HEK293 (cell line): Measurements from ENCODE around the gene PTRH2.
A peak's percentile ranks its signal among the peaks of the same experiment; 100 is the strongest.

Experiments used
- CTCF ChIA-PET: fragments of 350-600 bp; formaldehyde crosslinking; extraction: SDS; loops from one replicate; lab custom pipeline; 2021; ENCODE audit warnings: antibody characterized with exemption; lab: Yijun Ruan, JAX
- POLR2A ChIA-PET: fragments of 300-600 bp; formaldehyde crosslinking; extraction: SDS; loops from one replicate; lab custom pipeline; 2020; ENCODE audit warnings: antibody characterized with exemption, inconsistent platforms; lab: Yijun Ruan, JAX
- H3K27ac ChIP-seq: fragments of 200-500 bp; sonication (Bioruptor generic); 2 replicates; pipeline ENCODE4 v1.5.1; 2014; ENCODE audit warnings: low read depth, low read length, control low read depth, inconsistent platforms; ENCODE audit errors: extremely low read depth
- H3K36me3 ChIP-seq, 2 experiments: fragments of 200-500 bp in 1 of 2; sonication (Bioruptor generic) in 1 of 2; 1 replicate in 1 of 2; 2 replicates in 1 of 2; pipeline ENCODE4 v1.5.1; 2014 to 2017; ENCODE audit warnings: inconsistent platforms in 2 of 2, low read length in 2 of 2; ENCODE audit not compliant: control insufficient read depth in 2 of 2, insufficient read depth in 1 of 2
- H3K4me1 ChIP-seq: fragments of 200-500 bp; sonication (Bioruptor generic); 2 replicates; pipeline ENCODE4 v1.5.1; 2014; ENCODE audit warnings: mild to moderate bottlenecking, low read length, inconsistent platforms; ENCODE audit not compliant: control insufficient read depth, insufficient read depth
- H3K4me3 ChIP-seq: 2 replicates; pipeline ENCODE4 v1.5.1; 2011; ENCODE audit warnings: low read depth, mild to moderate bottlenecking, control low read depth, low read length, moderate library complexity
- H3K9me3 ChIP-seq: fragments of 200-500 bp; sonication (Bioruptor generic); 2 replicates; pipeline ENCODE4 v1.5.1; 2014; ENCODE audit warnings: low read depth, low read length, inconsistent platforms; ENCODE audit not compliant: control insufficient read depth, insufficient read depth
- BCL11A ChIP-seq: fragments of 450-650 bp; formaldehyde crosslinking; IDR thresholded peaks from 2 replicates; pipeline ENCODE4 v1.5.1; 2016; ENCODE audit warnings: low read depth, missing biosample characterization, missing genetic modification characterization
- FEZF1 ChIP-seq: fragments of 450-650 bp; formaldehyde crosslinking; IDR thresholded peaks from 2 replicates; pipeline ENCODE4 v1.5.1; 2016; ENCODE audit warnings: missing biosample characterization, missing genetic modification characterization
- GLIS1 ChIP-seq: fragments of 450-650 bp; formaldehyde crosslinking; IDR thresholded peaks from 2 replicates; pipeline ENCODE4 v1.5.1; 2016; ENCODE audit warnings: missing biosample characterization, missing genetic modification characterization
- GLIS2 ChIP-seq: fragments of 450-650 bp; formaldehyde crosslinking; IDR thresholded peaks from 2 replicates; pipeline ENCODE4 v1.5.1; 2016; ENCODE audit warnings: missing biosample characterization, missing genetic modification characterization
- MZF1 ChIP-seq: fragments of 450-650 bp; formaldehyde crosslinking; IDR thresholded peaks from 2 replicates; pipeline ENCODE4 v1.5.1; 2017; ENCODE audit warnings: missing biosample characterization, missing genetic modification characterization, borderline replicate concordance
- PRDM6 ChIP-seq: fragments of 450-650 bp; formaldehyde crosslinking; IDR thresholded peaks from 2 replicates; pipeline ENCODE4 v1.5.1; 2017; ENCODE audit warnings: missing biosample characterization, missing genetic modification characterization
- YY1 ChIP-seq: fragments of 450-650 bp; formaldehyde crosslinking; IDR thresholded peaks from 2 replicates; pipeline ENCODE4 v1.5.1; 2018; ENCODE audit warnings: missing biosample characterization, missing genetic modification characterization
- ZBTB48 ChIP-seq: fragments of 450-650 bp; formaldehyde crosslinking; IDR thresholded peaks from 2 replicates; pipeline ENCODE4 v1.5.1; 2016; ENCODE audit warnings: missing biosample characterization, missing genetic modification characterization
- ZNF114 ChIP-seq: fragments of 450-650 bp; formaldehyde crosslinking; IDR thresholded peaks from 2 replicates; pipeline ENCODE4 v1.5.0; 2017; ENCODE audit warnings: missing biosample characterization, missing genetic modification characterization
- ZNF214 ChIP-seq: fragments of 450-650 bp; formaldehyde crosslinking; IDR thresholded peaks from 2 replicates; pipeline ENCODE4 v1.5.1; 2017; ENCODE audit warnings: missing biosample characterization, mild to moderate bottlenecking, missing genetic modification characterization, borderline replicate concordance
- ZNF248 ChIP-seq: fragments of 450-650 bp; formaldehyde crosslinking; IDR thresholded peaks from 2 replicates; pipeline ENCODE4 v1.5.1; 2017; ENCODE audit warnings: missing biosample characterization, missing genetic modification characterization
- ZNF274 ChIP-seq, 2 experiments: fragments of 200-500 bp in 1 of 2; fragments of 450-650 bp in 1 of 2; sonication (Bioruptor generic) in 1 of 2; formaldehyde crosslinking in 1 of 2; IDR thresholded peaks; 2 replicates each; pipeline versions ENCODE4 v1.5.1 to v1.6.1; 2014 to 2016; ENCODE audit warnings: borderline replicate concordance in 1 of 2, inconsistent platforms in 1 of 2, low read length in 1 of 2, missing biosample characterization in 1 of 2, missing genetic modification characterization in 1 of 2
- ZNF292 ChIP-seq: fragments of 450-650 bp; formaldehyde crosslinking; IDR thresholded peaks from 2 replicates; pipeline ENCODE4 v1.5.1; 2016; ENCODE audit warnings: low read depth, missing biosample characterization, missing genetic modification characterization, borderline replicate concordance
- ZNF335 ChIP-seq: fragments of 450-650 bp; formaldehyde crosslinking; conservative IDR thresholded peaks from 2 replicates; pipeline ENCODE4 v1.5.1; 2016; ENCODE audit warnings: missing biosample characterization, missing genetic modification characterization
- ZNF350 ChIP-seq: fragments of 450-650 bp; formaldehyde crosslinking; IDR thresholded peaks from 2 replicates; pipeline ENCODE4 v1.5.0; 2017; ENCODE audit warnings: missing biosample characterization, mild to moderate bottlenecking, missing genetic modification characterization
- ZNF555 ChIP-seq: fragments of 450-650 bp; formaldehyde crosslinking; conservative IDR thresholded peaks from 2 replicates; pipeline ENCODE4 v1.5.1; 2017; ENCODE audit warnings: missing biosample characterization, mild to moderate bottlenecking, missing genetic modification characterization, inconsistent platforms
- ZNF626 ChIP-seq: fragments of 450-650 bp; sonication (Bioruptor Pico); formaldehyde crosslinking; IDR thresholded peaks from 2 replicates; pipeline ENCODE4 v1.5.1; 2018; ENCODE audit warnings: missing biosample characterization, missing genetic modification characterization, inconsistent platforms
- ZNF677 ChIP-seq: fragments of 450-650 bp; IDR thresholded peaks from 2 replicates; pipeline ENCODE4 v1.5.0; 2018; ENCODE audit warnings: missing biosample characterization, mild to moderate bottlenecking, missing genetic modification characterization, moderate library complexity
- ZNF707 ChIP-seq: fragments of 450-650 bp; formaldehyde crosslinking; IDR thresholded peaks from 2 replicates; pipeline ENCODE4 v1.5.1; 2016; ENCODE audit warnings: missing biosample characterization, missing genetic modification characterization
- ZNF747 ChIP-seq: fragments of 450-650 bp; formaldehyde crosslinking; IDR thresholded peaks from 2 replicates; pipeline ENCODE4 v1.5.1; 2016; ENCODE audit warnings: missing biosample characterization, missing genetic modification characterization
- ZXDB ChIP-seq: fragments of 450-650 bp; formaldehyde crosslinking; IDR thresholded peaks from 2 replicates; pipeline ENCODE4 v1.5.1; 2016; ENCODE audit warnings: missing biosample characterization, missing genetic modification characterization
- TF ChIP-seq, protein P1 (sequence below): sonication (generic); formaldehyde crosslinking; IDR thresholded peaks from 2 replicates; pipeline ENCODE4 v1.8.1; 2022; ENCODE audit warnings: mild to moderate bottlenecking, moderate library complexity, missing genetic modification reagents

The PTRH2 gene

DNA sequence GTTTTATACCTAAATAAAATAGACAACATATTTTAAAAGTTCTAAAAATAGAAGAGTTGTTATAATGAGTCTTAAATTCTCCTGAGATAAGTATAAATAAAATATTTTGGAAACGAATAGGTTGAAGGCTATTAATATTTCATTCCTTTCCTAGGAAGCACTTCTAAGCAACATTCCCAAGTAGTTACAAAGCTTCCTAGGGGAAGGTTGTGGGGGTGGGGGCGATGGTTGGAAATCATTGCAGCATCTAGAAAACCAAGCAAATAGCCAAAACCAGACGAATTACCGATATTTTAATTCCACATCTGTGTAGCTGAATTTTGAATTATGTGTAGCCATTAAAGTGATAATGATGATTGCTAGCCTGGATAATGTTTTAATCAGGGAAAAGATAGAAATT is 26.9 kb downstream of the PTRH2 start:
- Histone ChIP-seq H3K4me3 (no peak overlapping the region), H3K36me3 (peaks cover 98 to 99% of the 10 kb centered on the region in 2 experiments), H3K4me1 (no peaks in the 10 kb centered on the region), H3K27ac (no peak overlapping the region), H3K9me3 (no peaks in the 10 kb centered on the region)
- CTCF ChIA-PET = no interaction called here
- POLR2A ChIA-PET = no interaction called here
- no peak for TF ChIP-seq ZBTB48
- no peak for TF ChIP-seq ZNF350 (tag by site-specific recombination)
- TF ChIP-seq ZNF274 (IDR thresholded peaks at IDR 0.05; ENCODE audit: low read length) = no peak
- TF ChIP-seq ZNF274 (tag by site-specific recombination; IDR thresholded peaks at IDR 0.05; ENCODE audit: borderline replicate concordance) = no peak
- TF ChIP-seq ZNF292 (tag by site-specific recombination) = no peak
- TF ChIP-seq, protein P1, sequence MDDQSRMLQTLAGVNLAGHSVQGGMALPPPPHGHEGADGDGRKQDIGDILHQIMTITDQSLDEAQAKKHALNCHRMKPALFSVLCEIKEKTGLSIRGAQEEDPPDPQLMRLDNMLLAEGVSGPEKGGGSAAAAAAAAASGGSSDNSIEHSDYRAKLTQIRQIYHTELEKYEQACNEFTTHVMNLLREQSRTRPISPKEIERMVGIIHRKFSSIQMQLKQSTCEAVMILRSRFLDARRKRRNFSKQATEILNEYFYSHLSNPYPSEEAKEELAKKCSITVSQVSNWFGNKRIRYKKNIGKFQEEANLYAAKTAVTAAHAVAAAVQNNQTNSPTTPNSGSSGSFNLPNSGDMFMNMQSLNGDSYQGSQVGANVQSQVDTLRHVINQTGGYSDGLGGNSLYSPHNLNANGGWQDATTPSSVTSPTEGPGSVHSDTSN (CRISPR knock-in tag) = no peak
- TF ChIP-seq ZNF555 (tag by site-specific recombination) = no peak
- TF ChIP-seq ZXDB (tag by site-specific recombination) = no peak

DNA sequence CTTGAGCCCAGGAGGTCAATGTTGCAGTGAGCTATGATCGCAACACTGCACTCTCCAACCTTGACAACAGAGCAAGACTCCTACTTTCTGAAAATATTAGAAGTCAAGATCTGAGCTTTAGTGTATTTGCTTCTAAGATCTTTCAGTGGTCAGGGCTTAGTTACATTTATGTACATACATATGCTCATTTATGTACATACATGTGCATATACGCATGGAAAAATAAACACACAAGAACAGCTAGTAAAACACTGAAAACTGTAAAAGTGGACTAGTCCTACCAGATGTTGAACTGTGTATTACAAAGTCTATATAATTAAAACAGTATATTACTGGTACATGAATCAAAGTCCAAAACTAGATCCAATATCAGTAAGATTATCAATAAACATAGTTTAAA is 28.3 kb downstream of the PTRH2 start:
- H3K36me3 ChIP-seq = peaks cover 98 to 99% of the 10 kb centered on the region in 2 experiments
- POLR2A ChIA-PET = no interaction called here

DNA sequence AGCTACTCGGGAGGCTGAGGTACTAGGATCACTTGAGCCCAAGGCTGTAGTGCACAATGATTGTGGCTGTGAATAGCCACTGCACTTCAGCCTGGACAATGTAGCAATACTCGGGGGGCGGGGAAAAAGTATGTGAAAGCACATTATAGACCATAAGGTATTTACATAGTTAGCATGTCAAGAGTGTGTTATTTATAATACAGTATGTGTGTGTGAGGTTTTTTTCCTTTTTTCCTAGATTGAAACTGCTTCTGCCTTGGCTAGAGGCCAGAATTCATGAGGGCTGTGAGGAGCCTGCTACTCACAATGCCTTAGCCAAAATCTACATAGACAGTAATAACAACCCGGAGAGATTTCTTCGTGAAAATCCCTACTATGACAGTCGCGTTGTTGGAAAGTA is 30.5 kb downstream of the PTRH2 start:
- H3K4me3 ChIP-seq = no peak overlapping the region
- POLR2A ChIA-PET = interaction anchor here (0.6 to 1.5 kb wide), 2 partner anchors 11 to 57 kb away, joined by 4 to 5 read pairs; partner anchors contain the start of gene CLTC
- TF ChIP-seq GLIS2 (no peak), PRDM6 (tag by site-specific recombination) (peak; percentile 53), ZNF747 (tag by site-specific recombination) (no peak)
- TF ChIP-seq, all 188 proteins: peak for 1
- H3K4me1 ChIP-seq = no peaks in the 10 kb centered on the region
- H3K36me3 ChIP-seq = peaks cover 95 to 97% of the 10 kb centered on the region in 2 experiments
- CTCF ChIA-PET = no interaction called here
- no peaks in the 10 kb centered on the region for H3K9me3 ChIP-seq
- H3K27ac ChIP-seq = no peak overlapping the region

More for the DNA sequence above, 28.3 kb downstream of the PTRH2 start:
- Histone ChIP-seq H3K4me3 (no peak overlapping the region), H3K9me3 (no peaks in the 10 kb centered on the region), H3K27ac (no peak overlapping the region), H3K4me1 (no peaks in the 10 kb centered on the region)
- CTCF ChIA-PET = interaction anchor here (0.6 to 0.7 kb wide), 2 partner anchors 88 to 371 kb away, joined by 3 read pairs; no protein-coding TSS in a partner anchor
- no peak for TF ChIP-seq BCL11A
- no peak for TF ChIP-seq GLIS1 (tag by site-specific recombination)
- no peak for TF ChIP-seq ZNF677
- TF ChIP-seq MZF1 (tag by site-specific recombination) = no peak
- no peak for TF ChIP-seq ZNF626

GRCh38 chr17:59675231-59675630 is 32.0 kb downstream of the PTRH2 start:
- Histone ChIP-seq H3K36me3 (peaks cover 88 to 95% of the 10 kb centered on the region in 2 experiments), H3K4me3 (no peak overlapping the region), H3K27ac (no peak overlapping the region), H3K9me3 (no peaks in the 10 kb centered on the region), H3K4me1 (no peaks in the 10 kb centered on the region)
- ChIA-PET CTCF (interaction anchor here (0.9 to 1.7 kb wide), 4 partner anchors 10 to 365 kb away, joined by 3 to 12 read pairs (median 4); no protein-coding TSS in a partner anchor), POLR2A (interaction anchor here (1.2 to 1.5 kb wide), 3 partner anchors 32 to 56 kb away, joined by 3 to 5 read pairs (median 4); partner anchors contain the start of genes CLTC, PTRH2 and VMP1)
- TF ChIP-seq ZNF248 (tag by site-specific recombination) (no peak), FEZF1 (no peak), ZNF114 (tag by site-specific recombination) (no peak), YY1 (no peak), ZNF214 (tag by site-specific recombination) (no peak), ZNF335 (no peak), ZNF707 (no peak)
